ENCODE results near the gene CEP250.
"Not testable (repeated sequence)": the region's sequence is repeated elsewhere in the genome, so short reads cannot be mapped to it uniquely, and the experiment has no call there.

The CEP250 gene, protein sequence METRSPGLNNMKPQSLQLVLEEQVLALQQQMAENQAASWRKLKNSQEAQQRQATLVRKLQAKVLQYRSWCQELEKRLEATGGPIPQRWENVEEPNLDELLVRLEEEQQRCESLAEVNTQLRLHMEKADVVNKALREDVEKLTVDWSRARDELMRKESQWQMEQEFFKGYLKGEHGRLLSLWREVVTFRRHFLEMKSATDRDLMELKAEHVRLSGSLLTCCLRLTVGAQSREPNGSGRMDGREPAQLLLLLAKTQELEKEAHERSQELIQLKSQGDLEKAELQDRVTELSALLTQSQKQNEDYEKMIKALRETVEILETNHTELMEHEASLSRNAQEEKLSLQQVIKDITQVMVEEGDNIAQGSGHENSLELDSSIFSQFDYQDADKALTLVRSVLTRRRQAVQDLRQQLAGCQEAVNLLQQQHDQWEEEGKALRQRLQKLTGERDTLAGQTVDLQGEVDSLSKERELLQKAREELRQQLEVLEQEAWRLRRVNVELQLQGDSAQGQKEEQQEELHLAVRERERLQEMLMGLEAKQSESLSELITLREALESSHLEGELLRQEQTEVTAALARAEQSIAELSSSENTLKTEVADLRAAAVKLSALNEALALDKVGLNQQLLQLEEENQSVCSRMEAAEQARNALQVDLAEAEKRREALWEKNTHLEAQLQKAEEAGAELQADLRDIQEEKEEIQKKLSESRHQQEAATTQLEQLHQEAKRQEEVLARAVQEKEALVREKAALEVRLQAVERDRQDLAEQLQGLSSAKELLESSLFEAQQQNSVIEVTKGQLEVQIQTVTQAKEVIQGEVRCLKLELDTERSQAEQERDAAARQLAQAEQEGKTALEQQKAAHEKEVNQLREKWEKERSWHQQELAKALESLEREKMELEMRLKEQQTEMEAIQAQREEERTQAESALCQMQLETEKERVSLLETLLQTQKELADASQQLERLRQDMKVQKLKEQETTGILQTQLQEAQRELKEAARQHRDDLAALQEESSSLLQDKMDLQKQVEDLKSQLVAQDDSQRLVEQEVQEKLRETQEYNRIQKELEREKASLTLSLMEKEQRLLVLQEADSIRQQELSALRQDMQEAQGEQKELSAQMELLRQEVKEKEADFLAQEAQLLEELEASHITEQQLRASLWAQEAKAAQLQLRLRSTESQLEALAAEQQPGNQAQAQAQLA (N-terminal part only)

DNA sequence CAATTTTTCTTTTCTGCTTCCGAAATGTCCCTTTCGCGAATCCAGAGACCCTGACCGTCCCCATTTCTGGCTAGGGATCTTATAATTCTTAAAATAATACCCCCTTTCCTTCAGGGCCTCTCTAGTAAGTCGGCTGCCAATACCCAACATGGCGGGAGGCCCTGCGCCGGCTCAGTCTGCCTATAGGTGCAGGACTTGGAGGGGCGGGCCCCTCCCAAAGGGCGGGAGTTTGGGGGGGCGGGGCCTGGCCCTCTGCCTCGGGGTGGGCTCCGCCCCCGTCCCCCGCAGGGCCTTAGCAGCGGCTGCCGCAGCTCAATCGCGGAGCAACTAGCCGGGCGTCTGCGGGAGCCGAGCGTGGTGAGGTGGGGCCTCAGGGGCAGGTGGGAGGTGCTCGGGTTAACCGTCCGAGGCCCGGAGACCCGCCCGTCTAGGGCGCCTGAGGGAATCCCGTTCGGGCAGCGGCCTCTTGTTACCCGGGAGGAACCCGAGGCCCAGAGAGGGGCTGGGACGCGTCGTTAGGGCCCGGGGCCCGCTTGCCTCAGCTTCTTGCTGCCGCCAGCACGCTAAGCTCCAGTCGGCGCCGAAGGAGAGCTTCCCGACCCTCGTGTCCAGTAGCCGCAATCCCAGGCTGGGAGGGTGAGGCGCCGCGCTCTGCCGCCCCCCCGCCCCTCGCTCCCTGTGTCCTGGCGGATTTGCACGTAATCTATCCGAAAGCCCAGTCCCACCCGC, at the start of gene CEP250:
TSS of gene CEP250 (plus strand) at position 718 of the 729 bp plus-strand sequence. CDS start 6,770 bp downstream, outside the sequence.
- DNase-seq (ENCODE audit: low read depth in 2 of 2): peak; percentile 87 to 93

DNA sequence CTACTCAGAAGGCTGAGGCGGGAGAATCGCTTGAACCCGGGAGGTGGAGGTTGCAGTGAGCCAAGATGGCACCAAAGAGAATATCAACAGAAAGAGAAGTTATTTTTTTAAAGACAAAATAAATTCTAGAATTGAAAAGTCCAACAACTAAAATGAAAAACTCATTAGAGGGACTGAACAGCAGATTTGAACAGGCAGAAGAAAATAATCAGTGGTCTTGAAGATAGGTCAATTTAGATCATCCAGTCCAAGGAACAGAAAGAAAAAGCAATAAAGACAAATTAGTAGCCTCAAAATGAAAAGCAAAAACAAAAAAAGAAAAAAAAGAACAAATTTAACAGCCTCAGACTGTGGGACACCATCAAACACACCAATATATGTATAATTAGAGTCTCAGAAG, 49.6 kb upstream of the CEP250 start:
- no peak for DNase-seq (ENCODE audit: low read depth in 2 of 2)

DNA sequence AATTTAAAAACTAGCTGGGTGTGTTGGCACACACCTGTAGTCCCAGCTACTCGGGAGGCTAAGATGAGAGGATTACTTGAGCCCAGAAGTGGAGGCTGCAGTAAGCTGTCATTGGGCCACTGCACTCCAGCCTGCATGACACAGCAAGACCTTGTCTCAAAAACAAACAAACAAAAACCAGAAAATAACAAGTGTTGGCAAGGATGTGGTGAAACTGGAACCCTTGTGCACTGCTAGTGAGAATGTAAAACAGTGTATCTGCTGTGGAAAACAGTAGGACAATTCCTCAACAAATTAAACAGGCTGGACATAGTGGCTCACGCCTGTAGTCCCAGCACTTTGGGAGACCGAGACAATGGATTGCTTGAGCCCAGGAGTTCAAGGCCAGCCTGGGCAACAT, 47.1 kb upstream of the CEP250 start:
- no peak for DNase-seq (ENCODE audit: low read depth in 2 of 2)

DNA sequence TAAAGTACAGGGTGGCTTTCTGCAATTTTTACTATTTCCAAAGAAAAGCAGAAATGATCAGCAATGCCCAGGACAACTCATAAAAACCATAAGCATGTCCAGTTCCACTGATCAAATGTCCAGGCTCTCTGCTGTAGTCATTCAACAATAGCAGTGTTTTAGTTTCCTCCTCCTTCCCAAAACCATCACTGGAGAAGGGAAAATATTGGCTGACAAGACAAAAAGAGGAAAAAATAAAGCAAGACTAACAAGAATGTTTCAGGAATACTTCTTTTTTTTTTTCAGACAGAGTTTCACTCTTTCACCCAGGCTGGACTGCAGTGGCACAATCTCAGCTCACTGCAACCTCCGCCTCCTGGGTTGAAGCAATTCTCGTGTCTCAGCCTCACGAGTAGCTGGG, 45.9 kb upstream of the CEP250 start:
- DNase-seq (ENCODE audit: low read depth in 2 of 2): no peak

DNA sequence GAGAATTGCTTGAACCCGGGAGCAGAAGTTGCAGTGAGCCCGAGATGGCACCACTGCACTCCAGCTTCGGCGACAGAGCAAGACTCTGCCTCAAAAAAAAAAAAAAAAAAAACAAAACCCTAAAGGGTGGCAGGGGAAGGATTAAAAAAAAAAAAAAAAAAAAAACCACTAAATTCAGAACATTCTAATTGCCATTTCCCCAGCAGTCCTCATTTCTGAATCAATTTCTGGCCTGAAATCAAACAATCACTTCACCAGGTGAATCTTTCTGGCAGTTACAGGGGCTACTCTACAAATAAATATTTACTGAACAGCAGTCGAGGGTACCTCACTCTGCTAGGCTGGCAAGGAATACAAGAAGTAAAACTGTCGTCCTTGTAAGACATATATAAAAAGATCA, 44.8 kb upstream of the CEP250 start:
- DNase-seq (ENCODE audit: low read depth in 2 of 2): no peak

DNA sequence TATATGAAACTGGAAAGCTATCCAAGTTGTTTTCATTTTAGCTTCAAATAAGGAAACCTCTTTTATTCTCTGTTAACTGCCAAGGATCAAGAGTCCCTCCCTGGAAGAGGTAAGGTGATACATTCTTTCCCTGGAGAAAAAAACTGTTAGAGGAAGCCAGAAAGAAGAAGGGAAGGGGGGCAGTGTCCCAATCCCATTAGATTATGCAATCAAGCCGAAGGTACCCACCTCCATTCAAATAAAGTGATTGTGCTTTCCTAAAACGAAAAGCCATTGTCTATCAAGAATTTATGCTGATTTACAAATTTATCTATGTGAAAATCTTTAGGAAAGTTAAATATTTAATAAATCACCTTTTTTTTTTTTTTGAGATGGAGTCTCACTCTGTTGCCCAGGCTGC, 34.1 kb upstream of the CEP250 start:
- no peak for DNase-seq (ENCODE audit: low read depth in 2 of 2)

DNA sequence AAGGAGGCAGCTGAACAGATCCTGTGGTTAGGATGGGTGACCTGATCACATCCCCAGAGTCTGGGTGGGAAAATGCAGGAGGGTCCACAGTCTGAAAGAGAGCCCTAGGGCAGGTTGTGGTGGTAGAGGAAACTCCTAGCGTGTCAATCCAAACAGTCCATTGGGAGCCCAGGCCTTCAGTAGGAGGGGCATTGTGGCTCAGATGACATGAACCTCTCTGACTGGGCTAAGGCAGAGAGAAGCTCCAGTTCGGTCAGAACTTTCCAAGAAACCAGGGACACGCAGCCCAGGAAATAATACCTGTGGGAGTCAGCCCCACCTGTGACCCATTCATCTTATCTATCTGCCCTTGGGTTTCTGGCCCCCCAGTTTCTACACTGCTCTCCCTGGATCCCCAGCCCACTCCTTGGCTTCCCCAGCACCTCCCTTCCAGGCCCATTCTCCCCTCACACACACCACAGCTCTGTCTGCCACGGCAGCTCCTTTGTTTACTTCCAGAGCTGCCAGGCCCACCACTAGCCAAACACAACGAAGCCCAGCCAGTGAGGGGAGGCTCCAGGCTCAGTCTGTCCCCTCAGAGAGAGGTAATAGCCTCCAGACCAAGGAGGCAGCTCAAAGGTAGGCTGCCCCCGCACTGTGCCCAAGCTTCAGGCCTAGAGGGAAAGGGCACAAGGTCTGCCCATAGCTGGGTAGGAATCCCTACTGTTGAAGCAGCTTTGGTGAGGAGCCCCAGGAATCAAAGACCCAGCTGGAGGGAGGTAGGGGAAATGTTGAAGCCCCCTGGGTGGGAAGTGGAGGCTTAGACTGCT, 23.6 kb upstream of the CEP250 start:
- DNase-seq (ENCODE audit: low read depth in 2 of 2): no peak

DNA sequence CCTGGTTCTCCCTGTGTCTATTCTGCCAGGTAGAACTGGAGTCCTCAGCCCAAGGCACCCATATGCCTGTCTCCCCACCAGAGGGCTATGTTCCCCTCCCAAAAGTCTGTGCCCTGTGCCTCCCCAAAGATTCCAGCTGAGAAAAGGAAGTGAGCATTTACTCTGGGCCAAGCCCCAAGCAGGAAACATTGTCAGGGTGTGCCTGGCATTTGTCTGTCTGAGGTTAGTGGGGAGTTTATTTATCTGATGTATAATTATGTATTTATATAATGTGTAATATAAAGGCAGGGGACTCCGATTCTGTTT, 23.0 kb upstream of the CEP250 start:
- no peak for DNase-seq (ENCODE audit: low read depth in 2 of 2)

DNA sequence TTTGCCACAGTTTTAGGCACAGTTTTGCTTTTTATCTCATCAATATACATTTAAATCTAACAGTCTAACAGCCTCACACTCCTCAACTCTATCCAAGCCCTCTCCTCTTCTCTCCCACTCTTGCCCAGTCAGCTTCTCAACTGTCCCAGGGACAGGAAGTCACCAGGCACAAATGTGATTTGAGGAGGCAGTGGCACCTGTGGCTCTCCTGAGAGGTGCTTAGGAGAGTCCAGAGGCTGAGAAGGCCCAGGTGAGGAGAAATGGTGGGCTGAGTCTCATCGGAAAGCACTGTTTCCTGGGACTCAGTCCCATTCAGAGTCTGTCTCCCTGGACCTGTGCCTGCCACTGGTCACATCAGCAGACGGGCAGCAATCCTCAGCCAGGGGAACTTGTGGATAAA, 22.1 kb upstream of the CEP250 start:
- DNase-seq (ENCODE audit: low read depth in 2 of 2): no peak

DNA sequence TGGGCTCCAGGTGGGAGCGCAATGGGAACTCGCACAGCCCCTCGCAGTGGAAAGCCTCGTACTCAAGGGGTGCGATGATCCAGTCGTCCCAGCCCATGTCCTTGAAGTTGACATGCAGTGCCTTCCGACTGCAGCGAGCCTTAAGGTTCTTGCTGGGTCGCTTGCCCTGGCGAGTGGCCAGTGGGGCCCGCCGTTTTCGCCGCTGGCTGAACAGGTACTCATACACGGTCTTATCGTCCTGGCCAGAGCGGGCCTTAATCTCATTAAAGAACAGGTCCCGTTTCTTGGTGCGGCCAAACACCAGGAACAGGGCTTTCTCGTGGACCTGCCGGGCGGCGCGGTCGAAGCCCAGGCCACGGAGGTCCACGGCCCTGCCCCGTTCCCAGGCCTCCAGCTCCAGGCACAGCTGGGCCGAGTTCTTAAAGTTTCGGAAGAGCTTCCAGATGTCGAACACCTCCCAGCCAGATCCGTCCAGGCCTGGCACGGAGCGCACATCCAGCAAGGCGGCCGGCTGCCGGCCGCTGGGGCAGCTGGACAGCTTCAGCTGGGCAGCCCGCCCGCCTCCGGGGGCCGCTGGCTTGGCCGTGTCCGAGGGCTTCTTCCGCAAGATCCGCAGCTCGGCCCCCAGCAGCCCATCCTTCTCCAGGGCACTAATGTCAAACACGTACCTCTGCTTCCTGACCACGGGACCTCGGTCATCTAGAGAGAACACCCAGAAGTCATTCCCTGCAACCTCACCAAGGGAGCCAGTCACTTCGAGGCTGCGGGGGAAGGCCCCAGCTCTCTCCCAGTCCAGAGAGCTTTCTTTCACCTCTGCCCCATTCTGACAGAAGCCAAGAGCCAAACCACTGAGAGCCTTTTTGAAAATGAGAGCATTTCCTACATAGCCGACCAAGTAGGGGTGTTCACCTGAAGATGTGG, 21.1 kb upstream of the CEP250 start:
- DNase-seq (ENCODE audit: low read depth in 2 of 2): no peak

DNA sequence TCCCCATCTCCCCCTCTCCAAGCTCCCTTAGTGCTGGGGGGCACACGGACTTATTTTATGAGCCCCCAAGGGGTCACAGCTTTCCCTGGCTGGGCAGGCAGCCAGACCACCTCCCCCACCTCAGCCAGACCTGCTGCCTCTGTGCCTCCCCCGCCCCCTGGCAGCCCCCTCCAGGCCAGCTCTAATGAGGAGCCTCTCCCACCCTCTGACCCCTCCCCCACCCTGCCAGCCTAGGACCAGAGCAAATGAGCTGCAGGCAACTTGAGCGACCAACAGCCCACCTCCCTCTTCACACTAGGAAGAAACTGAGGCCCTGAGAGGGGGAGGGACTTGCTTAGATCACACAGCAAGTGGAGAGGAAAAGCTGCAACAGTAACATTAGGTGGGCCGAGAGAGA, 19.2 kb upstream of the CEP250 start:
- no peak for DNase-seq (ENCODE audit: low read depth in 2 of 2)

DNA sequence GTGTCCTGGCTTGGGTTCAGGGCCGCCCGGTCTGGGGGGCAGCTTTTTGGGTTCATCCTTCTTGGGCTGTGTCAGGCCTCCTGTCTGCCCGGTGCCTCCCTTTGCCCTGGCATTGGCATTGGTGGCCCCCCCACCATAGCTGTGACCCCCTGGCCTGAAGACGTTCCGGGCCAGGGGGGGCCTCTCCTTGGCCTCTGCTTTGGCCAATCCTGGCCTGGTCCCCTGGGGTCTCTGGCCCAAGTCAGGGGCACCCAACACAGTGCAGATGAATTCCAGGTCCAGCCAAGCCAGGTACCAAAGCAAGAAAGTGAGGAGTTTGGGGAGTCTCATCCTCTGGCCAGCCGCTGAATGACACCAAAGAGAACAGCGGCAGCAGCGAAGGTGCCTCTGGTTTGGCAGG, 17.8 kb upstream of the CEP250 start:
- DNase-seq (ENCODE audit: low read depth in 2 of 2): no peak

DNA sequence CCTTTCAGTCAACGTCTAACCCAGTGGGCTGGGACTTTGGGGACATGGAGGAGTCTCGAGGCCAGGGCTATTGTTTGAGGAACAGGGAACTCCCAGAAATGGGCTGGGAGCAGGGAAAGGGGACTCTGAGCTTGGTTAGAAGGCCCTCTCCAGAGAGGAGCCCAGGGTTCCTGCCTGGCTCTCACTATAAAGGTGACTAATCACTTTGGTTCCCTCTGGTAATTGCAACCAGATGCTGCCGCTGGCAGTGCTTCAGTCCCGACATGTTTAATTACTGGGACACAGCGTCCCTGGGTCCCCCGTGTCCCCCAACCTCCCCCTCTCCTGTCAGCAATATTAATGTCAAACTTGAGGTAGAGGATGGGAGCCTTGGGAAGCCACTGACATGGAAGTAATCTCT, 12.4 kb upstream of the CEP250 start:
- no peak for DNase-seq (ENCODE audit: low read depth in 2 of 2)

DNA sequence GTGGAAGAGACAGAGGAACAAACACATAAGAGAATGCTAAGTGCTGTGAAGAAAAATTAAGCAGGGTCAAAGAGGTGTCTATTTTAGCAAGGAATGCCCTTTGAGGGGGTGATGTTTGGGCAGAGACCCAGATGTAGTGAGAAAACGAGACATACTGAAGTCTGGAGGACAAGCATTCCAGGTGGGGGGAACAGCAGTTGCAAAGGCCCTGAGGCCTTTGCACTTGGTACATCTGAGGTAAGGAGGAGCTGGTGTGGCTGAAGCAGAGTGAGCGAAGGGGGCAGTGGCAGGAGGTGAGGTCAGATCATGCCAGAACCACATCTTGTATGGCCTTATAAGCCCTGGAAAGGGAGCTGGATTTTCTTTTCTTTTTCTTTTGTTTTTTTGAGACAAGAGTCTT, 11.2 kb upstream of the CEP250 start:
- no peak for DNase-seq (ENCODE audit: low read depth in 2 of 2)

DNA sequence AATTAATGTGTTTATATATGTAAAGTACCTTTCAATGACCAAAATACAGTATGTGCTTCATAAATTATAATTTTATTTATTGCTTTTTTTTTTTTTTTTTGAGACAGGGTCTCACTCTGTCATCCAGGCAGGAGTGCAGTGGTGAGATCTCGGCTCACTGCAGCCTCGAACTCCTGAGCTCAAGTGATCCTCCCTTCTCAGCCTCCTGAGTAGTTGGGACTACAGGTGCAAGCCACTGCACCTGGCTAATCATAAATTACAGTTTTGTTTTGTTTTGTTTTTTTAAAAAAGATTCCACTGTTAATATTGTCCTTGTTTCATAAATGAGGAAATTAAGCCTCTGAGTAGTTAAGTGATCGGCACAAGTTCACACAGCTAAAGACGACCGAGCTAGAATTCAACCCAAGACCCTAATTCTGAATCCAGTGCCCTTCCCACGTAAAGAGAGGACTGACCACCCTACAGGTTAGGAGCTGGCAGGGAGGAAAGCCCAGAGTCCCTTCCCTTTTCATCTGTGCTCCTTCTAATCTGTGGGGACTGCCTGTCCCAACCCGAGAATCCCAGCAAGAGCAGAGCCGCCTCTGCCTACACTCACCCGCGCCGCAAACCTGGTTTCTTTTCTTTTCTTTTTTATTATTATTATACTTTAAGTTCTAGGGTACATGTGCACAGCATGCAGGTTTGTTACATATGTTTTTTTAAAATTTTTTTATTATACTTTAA, 8.9 kb upstream of the CEP250 start:
- no peak for DNase-seq (ENCODE audit: low read depth in 2 of 2)

DNA sequence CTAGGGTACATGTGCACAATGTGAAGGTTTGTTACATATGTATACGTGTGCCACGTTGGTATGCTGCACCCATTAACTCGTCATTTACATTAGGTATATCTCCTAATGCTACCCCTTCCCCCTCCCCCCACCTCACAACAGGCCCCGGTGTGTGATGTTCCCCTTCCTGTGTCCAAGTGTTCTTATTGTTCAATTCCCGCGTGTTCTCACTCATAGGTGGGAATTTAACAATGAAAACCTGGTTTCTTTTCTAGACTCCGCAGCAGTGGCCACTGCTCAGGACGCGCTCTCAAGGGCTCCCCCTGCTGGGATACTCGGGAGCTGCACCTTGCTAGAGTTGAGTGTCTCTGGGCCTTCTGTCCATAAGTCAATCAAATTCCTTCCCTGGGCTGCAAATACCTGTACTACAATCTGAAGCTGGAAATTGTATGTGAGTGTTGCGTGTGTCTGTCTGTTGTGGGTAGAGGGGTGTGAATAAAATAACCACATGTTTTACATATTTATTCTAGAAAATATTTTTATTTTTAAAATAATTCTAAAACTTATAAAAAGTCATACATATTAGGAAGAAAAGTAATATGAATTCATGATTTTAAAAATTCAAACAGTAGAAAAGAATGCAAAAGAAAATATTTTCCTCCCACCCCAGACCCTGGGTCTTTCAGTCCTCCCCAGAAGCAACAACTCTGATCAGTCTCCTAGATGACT, 8.2 kb upstream of the CEP250 start:
- peak; percentile 69 to 74 for DNase-seq (ENCODE audit: low read depth in 2 of 2)

DNA sequence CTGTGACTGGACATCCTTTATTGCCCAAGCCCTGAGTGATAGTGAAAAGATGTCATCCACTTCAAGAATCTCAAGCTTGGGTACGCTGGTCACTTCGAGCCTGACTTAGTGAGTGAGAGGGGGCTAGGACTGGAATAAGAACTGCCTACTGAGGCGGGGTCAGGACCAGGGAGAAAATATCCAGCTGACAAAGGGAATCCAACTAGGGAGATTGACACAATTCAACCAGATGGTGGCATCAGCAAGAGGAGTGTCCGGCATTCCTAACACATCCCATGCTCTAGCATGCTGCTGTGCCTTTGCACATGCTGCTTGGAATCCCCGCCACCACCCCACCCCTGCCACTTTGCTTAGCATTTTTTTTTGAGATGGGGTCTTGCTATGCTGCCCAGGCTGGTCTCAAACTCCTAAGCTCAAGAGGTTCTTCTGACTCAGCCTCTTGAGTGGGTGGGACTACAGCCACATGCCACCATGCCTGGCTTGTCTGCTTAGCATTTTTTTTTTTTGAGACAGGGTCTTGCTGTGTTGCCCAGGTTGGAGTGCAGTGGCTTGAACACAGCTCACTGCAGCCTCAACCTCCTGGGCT, 6.5 kb upstream of the CEP250 start:
- no peak for DNase-seq (ENCODE audit: low read depth in 2 of 2)

DNA sequence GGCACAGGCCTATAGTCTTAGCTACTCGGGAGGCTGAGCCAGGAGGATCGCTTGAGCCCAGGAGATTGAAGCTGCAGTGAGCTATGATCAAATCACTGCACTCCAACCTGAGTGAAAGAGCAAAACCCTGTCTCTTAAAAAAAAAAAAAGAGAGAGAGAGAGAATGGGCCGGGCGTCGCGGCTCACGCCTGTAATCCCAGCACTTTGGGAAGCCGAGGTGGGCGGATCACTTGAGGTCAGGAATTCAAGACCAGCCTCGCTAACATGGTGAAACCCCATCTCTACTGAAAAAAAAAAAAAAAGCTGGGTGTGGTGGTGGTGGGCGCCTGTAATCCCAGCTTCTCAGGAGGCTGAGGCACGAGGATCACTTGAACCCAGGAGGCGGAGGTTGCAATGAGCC, 5.5 kb upstream of the CEP250 start:
- not testable (repeated sequence) for DNase-seq (ENCODE audit: low read depth in 2 of 2)

Measured in stimulated activated CD8-positive, alpha-beta memory T cell treated with anti-CD3 and anti-CD28 coated beads, Interleukin-7, amount 100 ng/mL, for 4 hours (primary cell).